NCI-H1417 (cell line): ENCODE results near the gene APOBEC3G.
"Not testable (repeated sequence)": the region's sequence is repeated elsewhere in the genome, so short reads cannot be mapped to it uniquely, and the experiment has no call there.

ENCODE experiments used
- DNase-seq, 3 experiments: peaks; one replicate each; lab custom pipeline; 2025; lab: John Stamatoyannopoulos, UW

APOBEC3G gene

GRCh38 chr22:39066442-39067276 lies 10.4 kb upstream of the APOBEC3G start:
- DNase-seq = not testable (repeated sequence)

DNA sequence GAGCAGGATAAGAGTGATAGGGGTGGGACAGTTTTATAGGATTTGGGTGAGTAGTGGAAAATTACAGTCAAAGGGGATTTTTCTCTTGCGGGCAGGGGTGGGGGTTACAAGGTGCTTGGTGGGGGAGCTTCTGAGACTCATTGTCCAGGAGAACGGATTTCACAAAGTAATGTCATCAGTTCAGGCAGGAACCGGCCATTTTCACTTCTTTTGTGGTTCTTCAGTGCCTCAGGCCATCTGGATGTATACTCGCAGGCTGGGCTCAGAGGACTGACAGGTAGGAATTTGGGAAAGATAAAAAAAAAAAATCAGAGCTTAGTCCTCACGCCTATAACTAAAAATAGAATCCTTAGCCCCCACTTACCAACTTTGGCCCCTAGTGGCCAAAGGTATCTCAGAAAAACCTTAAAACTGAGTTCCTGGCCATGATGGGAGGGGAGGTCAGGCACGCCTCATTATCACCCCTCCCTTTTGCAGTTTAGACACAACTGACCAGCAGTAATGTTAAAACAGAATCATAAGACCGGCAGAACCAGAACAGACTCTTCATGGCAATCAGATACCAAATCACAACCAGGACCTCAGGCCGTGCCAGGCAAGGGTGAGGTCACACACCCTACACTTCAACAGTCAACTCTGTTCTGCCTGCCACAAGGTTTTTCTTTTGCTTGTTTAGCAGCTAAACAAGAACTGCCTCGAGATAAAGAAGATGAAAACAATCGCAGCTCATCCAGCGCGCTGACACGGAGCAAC lies 8.9 kb upstream of the APOBEC3G start:
- DNase-seq = no peak

- no peak for DNase-seq
Observed at GRCh38 chr22:39070186-39070585, 6.9 kb upstream of the APOBEC3G start.

DNA sequence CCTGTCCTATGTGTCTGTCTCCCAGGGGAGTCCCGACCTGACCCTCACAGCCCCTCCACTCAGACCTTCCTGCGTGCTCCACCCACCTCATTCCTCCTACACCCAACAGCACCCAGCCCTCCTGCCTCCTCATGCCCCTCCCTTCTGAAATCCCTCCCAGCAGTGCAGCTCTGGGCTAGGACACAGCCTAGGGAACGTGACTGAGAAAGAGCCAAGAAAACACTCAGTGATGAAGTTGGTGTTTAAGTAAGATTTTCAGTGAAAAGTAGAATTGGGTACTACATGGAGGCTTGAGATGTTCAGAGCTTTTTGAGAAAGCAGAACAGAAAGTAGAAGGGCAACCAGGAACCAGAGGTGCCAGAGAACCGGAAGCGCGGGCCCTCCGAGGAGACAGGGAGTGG lies 4.5 kb upstream of the APOBEC3G start:
- not testable (repeated sequence) for DNase-seq

- no peak for DNase-seq
Observed at GRCh38 chr22:39073981-39074380, 3.1 kb upstream of the APOBEC3G start.

GRCh38 chr22:39076155-39077025 lies 685 bp upstream of the APOBEC3G start:
- DNase-seq = not testable (repeated sequence)

DNA sequence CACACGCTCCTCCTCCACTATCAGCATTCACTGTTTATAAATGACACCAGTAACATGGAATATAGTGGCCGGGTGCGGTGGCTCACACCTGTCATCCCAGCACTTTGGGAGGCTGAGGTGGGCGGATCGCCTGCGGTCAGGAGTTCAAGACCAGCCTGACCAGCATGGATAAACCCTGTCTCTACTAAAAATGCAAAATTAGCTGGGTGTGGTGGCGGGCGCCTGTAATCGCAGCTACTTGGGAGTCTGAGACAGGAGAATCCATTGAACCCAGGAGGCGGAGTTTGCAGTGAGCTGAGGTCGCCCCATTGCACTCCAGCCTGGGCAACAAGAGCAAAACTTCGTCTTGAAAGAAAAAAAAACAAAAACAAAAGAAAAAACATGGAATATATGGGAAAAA lies 837 bp downstream of the APOBEC3G start:
- DNase-seq = not testable (repeated sequence)

DNA sequence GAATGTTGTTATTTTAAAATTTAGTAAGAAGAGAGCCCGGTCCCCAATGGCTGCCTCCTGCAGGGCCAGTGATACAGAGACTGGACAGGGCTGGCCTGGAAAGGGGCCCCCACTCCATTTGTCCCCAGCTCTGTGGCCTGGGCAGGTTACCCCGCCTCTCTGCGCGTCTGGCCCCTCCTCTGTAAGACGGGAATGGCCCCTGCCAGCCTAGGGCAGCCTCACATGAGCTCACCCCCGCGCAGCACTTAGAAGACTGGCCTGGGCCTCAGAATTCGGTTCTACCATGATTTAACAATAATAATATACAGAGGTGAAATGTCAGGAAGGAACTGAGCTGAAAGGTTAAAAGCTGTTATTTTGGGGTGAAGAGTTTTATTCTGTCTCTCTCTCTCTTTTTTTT lies 1.3 kb downstream of the APOBEC3G start:
- DNase-seq = no peak

DNA sequence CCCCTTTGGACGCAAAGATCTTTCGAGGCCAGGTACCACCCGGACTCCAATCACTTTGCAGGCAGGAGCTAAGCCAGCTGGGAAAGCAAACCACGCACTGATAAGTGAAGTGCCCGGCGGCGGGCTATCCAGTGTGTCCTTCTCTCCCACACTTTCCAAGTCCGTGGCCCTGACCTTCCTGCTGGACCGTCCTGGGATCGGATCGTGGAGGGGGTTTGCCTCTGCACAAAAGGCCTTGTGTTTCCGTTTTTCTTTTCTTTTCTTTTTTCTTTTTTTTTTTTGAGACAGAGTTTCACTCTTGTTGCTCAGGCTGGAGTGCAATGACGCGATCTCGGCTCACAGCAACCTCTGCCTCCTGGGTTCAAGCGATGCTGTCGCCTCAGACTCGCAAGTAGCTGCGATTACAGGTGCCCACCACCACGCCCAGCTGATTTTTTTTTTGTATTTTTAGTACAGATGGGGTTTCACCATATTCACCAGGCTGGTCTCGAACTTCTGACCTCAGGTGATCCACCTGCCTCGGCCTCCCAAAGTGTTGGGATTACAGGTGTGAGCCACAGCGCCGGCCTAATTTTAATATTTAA lies 2.1 kb downstream of the APOBEC3G start:
- DNase-seq = not testable (repeated sequence)

DNA sequence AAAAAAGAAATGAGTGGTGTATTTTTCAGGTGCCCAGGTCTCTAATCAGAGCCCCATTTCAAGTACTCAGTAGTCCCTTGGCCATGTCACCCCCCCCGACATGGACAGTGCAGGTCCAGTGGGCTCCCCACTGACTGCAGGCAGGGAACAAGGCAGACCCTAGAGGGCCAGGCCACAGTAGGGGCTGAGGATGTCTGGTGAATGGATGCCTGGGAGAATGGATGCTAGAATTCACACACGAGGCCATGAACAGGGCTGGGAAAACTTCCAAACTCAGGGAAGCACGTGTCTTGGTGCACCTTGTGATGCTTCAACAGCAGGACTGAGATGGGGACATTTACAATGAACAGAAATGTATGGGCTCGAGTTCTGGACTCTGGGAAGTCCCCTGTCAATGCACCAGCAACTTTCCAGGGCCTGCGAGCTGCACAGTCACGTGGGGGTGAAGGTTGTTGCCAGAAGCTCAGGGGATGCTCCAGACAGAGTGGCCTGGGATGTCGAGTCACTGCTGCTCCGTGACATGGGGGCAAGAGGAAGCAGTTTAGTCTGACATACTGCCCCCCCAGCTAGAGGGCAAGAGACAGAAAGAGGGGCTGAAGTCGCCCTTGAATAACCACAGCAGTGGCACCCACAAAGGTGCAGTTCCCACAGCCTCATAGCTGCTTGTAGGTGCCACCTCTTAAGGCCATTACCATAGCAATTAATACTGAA lies 3.1 kb downstream of the APOBEC3G start:
- no peak for DNase-seq

DNA sequence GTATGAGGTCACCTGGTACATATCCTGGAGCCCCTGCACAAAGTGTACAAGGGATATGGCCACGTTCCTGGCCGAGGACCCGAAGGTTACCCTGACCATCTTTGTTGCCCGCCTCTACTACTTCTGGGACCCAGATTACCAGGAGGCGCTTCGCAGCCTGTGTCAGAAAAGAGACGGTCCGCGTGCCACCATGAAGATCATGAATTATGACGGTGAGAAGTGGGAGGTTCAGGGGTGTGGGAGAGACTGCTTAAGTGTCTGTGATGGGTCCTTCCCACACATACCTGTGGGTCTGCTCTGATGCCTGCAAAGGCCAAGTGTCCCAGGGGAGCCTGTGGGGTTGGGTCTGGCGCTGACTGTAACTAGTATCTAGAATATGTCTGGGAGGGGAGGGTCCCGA lies 3.9 kb downstream of the APOBEC3G start:
- DNase-seq = no peak

- DNase-seq = no peak
Observed at GRCh38 chr22:39081598-39081997, 4.5 kb downstream of the APOBEC3G start.

GRCh38 chr22:39083212-39084165 lies 6.4 kb downstream of the APOBEC3G start:
- no peak for DNase-seq

GRCh38 chr22:39084666-39085065 lies 7.6 kb downstream of the APOBEC3G start:
- DNase-seq = no peak

DNA sequence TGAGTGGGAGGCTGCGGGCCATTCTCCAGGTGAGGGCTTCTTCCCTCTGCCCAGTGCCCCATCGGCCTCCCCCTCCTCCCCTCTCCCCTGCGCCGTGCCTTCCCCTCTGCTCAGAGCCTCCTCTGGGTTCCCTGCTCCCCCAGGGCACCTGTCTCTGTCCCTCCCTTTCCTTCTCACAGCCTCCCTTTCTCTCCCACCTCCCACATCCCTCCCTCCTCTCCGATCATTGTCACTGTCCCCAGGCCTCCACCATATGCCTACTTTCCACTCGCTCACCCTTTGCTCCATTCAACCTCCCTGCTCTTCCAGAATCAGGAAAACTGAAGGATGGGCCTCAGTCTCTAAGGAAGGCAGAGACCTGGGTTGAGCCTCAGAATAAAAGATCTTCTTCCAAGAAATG lies 10.0 kb downstream of the APOBEC3G start:
- DNase-seq = no peak

DNA sequence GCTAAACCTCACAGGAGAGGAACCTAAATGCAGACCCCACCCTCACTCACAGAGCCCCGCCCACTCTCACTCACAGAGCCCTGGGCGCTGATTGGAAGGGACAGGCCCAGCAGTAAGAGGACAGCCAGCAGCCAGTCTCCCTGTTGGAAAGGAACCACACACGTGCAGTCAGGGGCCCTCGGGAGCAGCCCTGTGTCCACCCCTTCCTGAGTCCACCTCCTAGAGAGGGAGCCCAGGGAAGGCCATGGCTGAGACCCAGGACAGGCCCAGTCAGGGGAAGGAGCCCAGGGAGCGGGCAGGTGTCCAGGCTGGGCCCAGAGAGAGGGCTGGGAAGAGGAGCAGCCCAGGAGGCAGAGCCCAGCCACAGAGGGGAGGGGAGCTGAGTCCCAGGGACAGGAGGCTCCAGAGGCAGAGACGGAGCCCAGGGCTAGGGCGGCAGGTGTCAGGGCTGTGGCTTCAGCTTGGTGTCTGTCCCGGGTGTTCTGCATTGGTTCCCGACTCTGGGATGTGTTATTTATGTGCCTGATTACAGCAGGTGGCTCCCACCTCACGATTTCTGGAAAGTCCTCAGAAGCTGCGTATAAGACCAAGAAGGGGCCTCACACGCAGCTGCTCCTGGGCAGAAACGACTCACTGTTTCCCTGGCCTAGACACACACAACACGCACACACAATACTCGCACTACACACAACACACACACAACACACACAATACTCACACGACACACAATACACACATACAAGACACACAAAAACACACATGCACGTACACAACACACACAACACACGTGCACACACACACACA lies 11.0 kb downstream of the APOBEC3G start:
- DNase-seq = peak in 2 of 3 experiments; percentile 22 to 61

GRCh38 chr22:39088685-39089032 lies 11.6 kb downstream of the APOBEC3G start:
- no peak for DNase-seq

- DNase-seq = no peak
Observed at GRCh38 chr22:39089928-39090327, 12.9 kb downstream of the APOBEC3G start.

DNA sequence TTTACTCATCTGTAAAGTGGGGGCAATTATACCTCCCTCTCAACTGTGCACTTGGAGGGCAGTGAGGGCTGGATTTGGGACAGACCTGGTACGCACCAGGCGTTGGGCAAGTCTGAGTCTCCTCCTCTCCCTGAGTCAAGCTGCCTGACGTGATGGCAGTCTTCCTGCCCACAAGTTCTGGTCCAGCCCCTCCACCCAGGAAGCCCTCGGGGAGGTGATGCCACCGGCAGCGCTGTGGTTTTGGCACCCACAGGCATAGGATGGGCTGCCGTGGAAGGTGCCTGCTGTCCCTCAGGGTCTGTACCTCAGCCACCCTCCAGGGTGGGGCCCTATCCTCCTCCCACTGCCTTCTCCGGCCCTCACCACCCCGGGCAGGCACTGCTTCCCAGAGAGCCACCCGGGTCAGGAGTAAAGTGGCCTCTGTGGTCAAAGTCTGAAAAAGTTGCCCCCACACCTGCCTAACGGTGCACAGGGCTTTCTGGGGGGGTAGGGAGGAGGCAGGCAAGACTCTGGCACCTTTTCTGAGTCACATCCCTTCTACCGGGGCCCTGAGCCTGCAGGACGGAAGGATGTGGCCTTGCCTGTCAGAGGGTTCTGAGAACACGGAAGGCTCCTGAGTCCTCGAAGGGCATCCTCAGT lies 13.5 kb downstream of the APOBEC3G start:
- DNase-seq = no peak
